NCI-H1436 (cell line): ENCODE measurements around the gene REEP3.

ENCODE experiments used
- DNase-seq: peaks from one replicate; lab custom pipeline; 2025; lab: John Stamatoyannopoulos, UW

REEP3 gene

GRCh38 chr10:63666836-63667383 lies 145.7 kb downstream of the REEP3 start:
- DNase-seq = no peak

GRCh38 chr10:63667596-63668480 lies 146.6 kb downstream of the REEP3 start:
- DNase-seq = no peak

GRCh38 chr10:63670291-63670898 lies 149.2 kb downstream of the REEP3 start:
- no peak for DNase-seq

GRCh38 chr10:63671317-63671937 lies 150.2 kb downstream of the REEP3 start:
- peak; percentile 25 for DNase-seq

- DNase-seq = no peak
These were observed 151.3 kb downstream of the REEP3 start for GRCh38 chr10:63672491-63672890.

GRCh38 chr10:63673246-63673645 lies 152.0 kb downstream of the REEP3 start:
- DNase-seq = no peak

- no peak for DNase-seq
These were observed 152.6 kb downstream of the REEP3 start for GRCh38 chr10:63673846-63674245.
